Fibroblast of pulmonary artery (primary cell): ENCODE data around the gene BTBD2.

Source experiments
- DNase-seq: peaks from one replicate; pipeline ENCODE4 v3.0.0-alpha.2; 2010; ENCODE audit warnings: low read depth
- H3K4me3 ChIP-seq: replicated peaks from 2 replicates; pipeline ENCODE4 v1.5.1; 2011; ENCODE audit warnings: low read depth, mild to moderate bottlenecking, control low read depth, low read length, moderate library complexity
- CTCF ChIP-seq: IDR thresholded peaks from 2 replicates; pipeline ENCODE4 v1.5.1; 2011; ENCODE audit warnings: mild to moderate bottlenecking, control low read depth, low read length, inconsistent platforms; ENCODE audit errors: missing control alignments

Gene BTBD2

GRCh38 chr19:2041683-2042484 is 26.4 kb upstream of the BTBD2 start:
- no peak overlapping the region for H3K4me3 ChIP-seq
- TF ChIP-seq CTCF: no peak
- DNase-seq: peak; percentile 86

- TF ChIP-seq CTCF: no peak
- DNase-seq: no peak
- no peak overlapping the region for H3K4me3 ChIP-seq
These were observed 25.8 kb upstream of the BTBD2 start for GRCh38 chr19:2041433-2041682.

- H3K4me3 ChIP-seq: no peak overlapping the region
- no peak for DNase-seq
- no peak for TF ChIP-seq CTCF
These were observed 25.3 kb upstream of the BTBD2 start for GRCh38 chr19:2040647-2041432.

- DNase-seq: no peak
- TF ChIP-seq CTCF: no peak
- H3K4me3 ChIP-seq: no peak overlapping the region
These were observed 24.6 kb upstream of the BTBD2 start for GRCh38 chr19:2039959-2040646.

- DNase-seq: no peak
- TF ChIP-seq CTCF: no peak
- no peak overlapping the region for H3K4me3 ChIP-seq
These were observed 23.8 kb upstream of the BTBD2 start for GRCh38 chr19:2039089-2039958.

GRCh38 chr19:2038284-2039088 is 23.0 kb upstream of the BTBD2 start:
- H3K4me3 ChIP-seq: no peak overlapping the region
- TF ChIP-seq CTCF: no peak
- DNase-seq: no peak
